GM19238 (cell line): ENCODE results near the gene SLC16A11.

Source experiments
- DNase-seq: peaks from one replicate; pipeline ENCODE4 v3.0.0; 2011; ENCODE audit warnings: low spot score; ENCODE audit not compliant: insufficient read length

SLC16A11 gene

GRCh38 chr17:7027335-7027734 is 16.6 kb downstream of the SLC16A11 start:
- DNase-seq: no peak

- DNase-seq: no peak
Observed at GRCh38 chr17:7026471-7027115, 17.3 kb downstream of the SLC16A11 start.

- DNase-seq: no peak
Observed at GRCh38 chr17:7025245-7025644, 18.6 kb downstream of the SLC16A11 start.

- DNase-seq: no peak
Observed at GRCh38 chr17:7024402-7024785, 19.5 kb downstream of the SLC16A11 start.

- DNase-seq: peak; percentile 66
Observed at GRCh38 chr17:7023576-7024401, 20.1 kb downstream of the SLC16A11 start.

GRCh38 chr17:7022781-7023571 is 20.9 kb downstream of the SLC16A11 start, which contains the start of gene BCL6B:
Gene BCL6B, plus strand, starts transcription at chr17:7023050. Its CDS starts 622 bp downstream, at chr17:7023672.
- no peak for DNase-seq

- peak; percentile 88 for DNase-seq
Observed at GRCh38 chr17:7021993-7022778, 21.7 kb downstream of the SLC16A11 start.

GRCh38 chr17:7020894-7021664 is 22.8 kb downstream of the SLC16A11 start:
- DNase-seq: no peak

- DNase-seq: no peak
Observed at GRCh38 chr17:7019839-7020519, 23.9 kb downstream of the SLC16A11 start.

- DNase-seq: no peak
Observed at GRCh38 chr17:7019367-7019766, 24.5 kb downstream of the SLC16A11 start.

GRCh38 chr17:7018331-7018964 is 25.4 kb downstream of the SLC16A11 start:
- DNase-seq: no peak

- DNase-seq: no peak
Observed at GRCh38 chr17:7017827-7018200, 26.1 kb downstream of the SLC16A11 start.

GRCh38 chr17:7016886-7017826 is 26.7 kb downstream of the SLC16A11 start:
- DNase-seq: no peak

GRCh38 chr17:7016418-7016817 is 27.5 kb downstream of the SLC16A11 start:
- DNase-seq: no peak

GRCh38 chr17:7014995-7015958 is 28.6 kb downstream of the SLC16A11 start:
- DNase-seq: peak; percentile 58

GRCh38 chr17:7014261-7014994 is 29.5 kb downstream of the SLC16A11 start:
- DNase-seq: peak; percentile 91

GRCh38 chr17:7011942-7012254 is 32.0 kb downstream of the SLC16A11 start:
- DNase-seq: no peak
